Smooth muscle cell (in vitro differentiated cells): ENCODE data around the gene ENDOV. TPM values are rescaled to one million over a fixed set of nuclear protein-coding genes. Genes with fewer than 3 reads are reported as not detected.

Experiments
- DNase-seq: peaks from one replicate; lab custom pipeline; 2025; ENCODE audit not compliant: unreplicated experiment; lab: John Stamatoyannopoulos, UW
- H2AFZ ChIP-seq: fragments of 200-600 bp; sonication (generic); 2 replicates; pipeline ENCODE4 v1.6.0; 2016; ENCODE audit warnings: antibody characterized with exemption, low read depth, mild to moderate bottlenecking
- H3F3A ChIP-seq: fragments of 200-600 bp; sonication (generic); 2 replicates; pipeline ENCODE4 v1.6.0; 2017; ENCODE audit warnings: antibody characterized with exemption, low read depth
- H3K27ac ChIP-seq: fragments of 200-600 bp; sonication (generic); 2 replicates; pipeline ENCODE4 v1.5.1; 2016; ENCODE audit warnings: low read depth, mild to moderate bottlenecking
- H3K27me3 ChIP-seq: fragments of 200-600 bp; sonication (generic); 2 replicates; pipeline ENCODE4 v1.6.1; 2016; ENCODE audit warnings: low read depth, mild to moderate bottlenecking
- H3K36me3 ChIP-seq: fragments of 200-600 bp; sonication (generic); 2 replicates; pipeline ENCODE4 v1.5.1; 2016; ENCODE audit warnings: low read depth
- H3K4me1 ChIP-seq: fragments of 200-600 bp; sonication (generic); 2 replicates; pipeline ENCODE4 v1.5.1; 2016; ENCODE audit warnings: low read depth
- H3K4me2 ChIP-seq: fragments of 200-600 bp; sonication (generic); 2 replicates; pipeline ENCODE4 v1.6.0; 2016; ENCODE audit warnings: mild to moderate bottlenecking
- H3K4me3 ChIP-seq: fragments of 200-600 bp; sonication (generic); 2 replicates; pipeline ENCODE4 v1.5.1; 2016; ENCODE audit warnings: mild to moderate bottlenecking
- H3K79me2 ChIP-seq: fragments of 200-600 bp; sonication (generic); 2 replicates; pipeline ENCODE4 v1.6.0; 2016; ENCODE audit warnings: low read depth, mild to moderate bottlenecking
- H3K9ac ChIP-seq: fragments of 200-600 bp; sonication (generic); 2 replicates; pipeline ENCODE4 v1.6.0; 2016; ENCODE audit warnings: low read depth
- H3K9me3 ChIP-seq: fragments of 200-600 bp; sonication (generic); replicated peaks from 2 replicates; pipeline ENCODE4 v1.5.1; 2016; ENCODE audit warnings: low read depth
- H4K20me1 ChIP-seq: fragments of 200-600 bp; sonication (generic); 2 replicates; pipeline ENCODE4 v1.6.0; 2016; ENCODE audit warnings: low read depth
- CTCF ChIP-seq: fragments of 200-600 bp; sonication (generic); IDR thresholded peaks from 2 replicates; pipeline ENCODE4 v1.5.1; 2017; ENCODE audit warnings: borderline replicate concordance, mild to moderate bottlenecking, antibody characterized with exemption; ENCODE audit not compliant: insufficient read depth, poor library complexity, severe bottlenecking
- WGBS: methylation state at CpG from one replicate; pipeline ENCODE4 v1.1.7; 2016; ENCODE audit warnings: low lambda C conversion rate; 5-methylcytosine and 5-hydroxymethylcytosine counted together
- polyA plus RNA-seq: library from polyadenylated mRNA; unstranded; fragments of >200 nt; fragmentation: Nextera tagmentation; extraction: Ambion mirVana; gene quantifications from 2 replicates; pipeline ENCODE4 v1.2.1, GENCODE V29; 2016
- total RNA-seq: library from RNA; depleted of rRNA; stranded (reverse); fragments of >200 nt; gene quantifications from 2 replicates; pipeline ENCODE4 v1.2.3, GENCODE V29; 2014

The ENDOV gene
- total and polyA plus RNA-seq, 2 experiments from 2014 or later: 31.6 to 59.7 TPM

- peak; percentile 26 for DNase-seq
- no peak for TF ChIP-seq CTCF
Measured at GRCh38 chr17:80441133-80441578, 26.2 kb downstream of the ENDOV start.

GRCh38 chr17:80441598-80442322 is 26.8 kb downstream of the ENDOV start:
- Histone ChIP-seq H3K36me3 (no peaks in the 10 kb centered on the region), H2AFZ (no peak overlapping the region), H4K20me1 (peaks cover 76% of the 10 kb centered on the region), H3K9me3 (no peaks in the 10 kb centered on the region), H3K4me3 (no peak overlapping the region), H3F3A (no peaks in the 10 kb centered on the region), H3K4me1 (no peaks in the 10 kb centered on the region), H3K27me3 (peaks cover 11% of the 10 kb centered on the region), H3K79me2 (no peaks in the 10 kb centered on the region), H3K4me2 (no peak overlapping the region), H3K27ac (no peak overlapping the region), H3K9ac (no peak overlapping the region)
- 88% methylated on average over 14 of the region's 14 CpGs for WGBS
- no peak for DNase-seq
- TF ChIP-seq CTCF: no peak

More at GRCh38 chr17:80441133-80441578, 26.2 kb downstream of the ENDOV start:
- Histone ChIP-seq H3K27ac (no peak overlapping the region), H3K36me3 (no peaks in the 10 kb centered on the region), H4K20me1 (peaks cover 76% of the 10 kb centered on the region), H2AFZ (no peak overlapping the region), H3K9ac (no peak overlapping the region), H3F3A (no peaks in the 10 kb centered on the region), H3K4me3 (no peak overlapping the region), H3K79me2 (no peaks in the 10 kb centered on the region), H3K9me3 (no peaks in the 10 kb centered on the region), H3K27me3 (peaks cover 11% of the 10 kb centered on the region), H3K4me1 (no peaks in the 10 kb centered on the region), H3K4me2 (no peak overlapping the region)
- WGBS: 17% methylated on average over 14 of the region's 14 CpGs

GRCh38 chr17:80442323-80442659 is 27.3 kb downstream of the ENDOV start:
- Histone ChIP-seq H2AFZ (no peak overlapping the region), H3K9ac (no peak overlapping the region), H3K9me3 (no peaks in the 10 kb centered on the region), H3K27ac (no peak overlapping the region), H3K79me2 (no peaks in the 10 kb centered on the region), H3K27me3 (peaks cover 11% of the 10 kb centered on the region), H3K36me3 (no peaks in the 10 kb centered on the region), H4K20me1 (peaks cover 70% of the 10 kb centered on the region), H3K4me2 (no peak overlapping the region), H3K4me1 (no peaks in the 10 kb centered on the region), H3K4me3 (no peak overlapping the region), H3F3A (no peaks in the 10 kb centered on the region)
- no peak for DNase-seq
- no peak for TF ChIP-seq CTCF
- 85% methylated on average over 12 of the region's 12 CpGs for WGBS

GRCh38 chr17:80442764-80443163 is 27.8 kb downstream of the ENDOV start:
- TF ChIP-seq CTCF: no peak
- H3K27me3 ChIP-seq: peaks cover 11% of the 10 kb centered on the region

More at GRCh38 chr17:80442764-80443163, 27.8 kb downstream of the ENDOV start:
- no peak overlapping the region for H3K27ac ChIP-seq
- H3K4me3 ChIP-seq: no peak overlapping the region
- H3K4me2 ChIP-seq: no peak overlapping the region
- no peak for DNase-seq
- H3K36me3 ChIP-seq: no peaks in the 10 kb centered on the region
- no peaks in the 10 kb centered on the region for H3K9me3 ChIP-seq
- H3K9ac ChIP-seq: no peak overlapping the region
- peaks cover 66% of the 10 kb centered on the region for H4K20me1 ChIP-seq
- 45% methylated on average over 4 of the region's 4 CpGs for WGBS
- no peak overlapping the region for H2AFZ ChIP-seq
- H3K79me2 ChIP-seq: no peaks in the 10 kb centered on the region
- no peaks in the 10 kb centered on the region for H3K4me1 ChIP-seq
- H3F3A ChIP-seq: no peaks in the 10 kb centered on the region
